ENCODE measurements around the gene CD200.

CD200 gene

DNA sequence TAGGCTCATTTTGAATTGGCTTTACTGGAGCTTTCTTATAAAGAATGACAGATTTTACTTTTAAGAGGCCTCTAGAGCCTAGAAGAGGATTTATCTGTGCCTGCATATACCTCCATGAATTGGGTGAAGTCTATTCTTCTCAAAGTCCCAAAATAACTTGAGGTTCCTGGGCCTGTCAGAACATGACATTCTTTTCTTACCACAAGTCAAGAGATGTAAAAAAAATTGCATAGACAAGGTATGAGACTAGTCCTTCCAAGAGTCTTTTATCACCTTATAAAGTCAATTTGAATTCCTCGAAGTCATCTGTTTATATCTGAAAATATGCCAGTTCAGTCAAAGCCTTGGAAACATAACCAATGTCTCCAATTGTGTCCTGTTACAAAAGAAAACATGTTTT, 17.2 kb upstream of the CD200 start:
- Histone ChIP-seq H3K4me1 (no peaks in the 10 kb centered on the region), H3K79me2 (no peaks in the 10 kb centered on the region), H3K4me2 (ENCODE audit: low read length) (no peak overlapping the region), H2AFZ (no peak overlapping the region), H3K36me3 (ENCODE audit: control insufficient read depth, insufficient read depth, low read length) (no peaks in the 10 kb centered on the region), H3K9ac (no peak overlapping the region), H3K27ac (no peak overlapping the region), H3K9me3 (ENCODE audit: control insufficient read depth, low read length) (no peaks in the 10 kb centered on the region), H3K27me3 (ENCODE audit: control insufficient read depth, insufficient read depth, low read length) (no peaks in the 10 kb centered on the region), H3K4me3 (ENCODE audit: low read depth, low read length) (no peak overlapping the region)
- TF ChIP-seq, protein P1, sequence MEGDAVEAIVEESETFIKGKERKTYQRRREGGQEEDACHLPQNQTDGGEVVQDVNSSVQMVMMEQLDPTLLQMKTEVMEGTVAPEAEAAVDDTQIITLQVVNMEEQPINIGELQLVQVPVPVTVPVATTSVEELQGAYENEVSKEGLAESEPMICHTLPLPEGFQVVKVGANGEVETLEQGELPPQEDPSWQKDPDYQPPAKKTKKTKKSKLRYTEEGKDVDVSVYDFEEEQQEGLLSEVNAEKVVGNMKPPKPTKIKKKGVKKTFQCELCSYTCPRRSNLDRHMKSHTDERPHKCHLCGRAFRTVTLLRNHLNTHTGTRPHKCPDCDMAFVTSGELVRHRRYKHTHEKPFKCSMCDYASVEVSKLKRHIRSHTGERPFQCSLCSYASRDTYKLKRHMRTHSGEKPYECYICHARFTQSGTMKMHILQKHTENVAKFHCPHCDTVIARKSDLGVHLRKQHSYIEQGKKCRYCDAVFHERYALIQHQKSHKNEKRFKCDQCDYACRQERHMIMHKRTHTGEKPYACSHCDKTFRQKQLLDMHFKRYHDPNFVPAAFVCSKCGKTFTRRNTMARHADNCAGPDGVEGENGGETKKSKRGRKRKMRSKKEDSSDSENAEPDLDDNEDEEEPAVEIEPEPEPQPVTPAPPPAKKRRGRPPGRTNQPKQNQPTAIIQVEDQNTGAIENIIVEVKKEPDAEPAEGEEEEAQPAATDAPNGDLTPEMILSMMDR (IDR thresholded peaks at IDR 0.05): no peak

GRCh38 chr3:112319516-112320276, 13.3 kb upstream of the CD200 start:
- Histone ChIP-seq H3K27me3 (ENCODE audit: control insufficient read depth, insufficient read depth, low read length) (no peaks in the 10 kb centered on the region), H3K9ac (no peak overlapping the region), H3K4me1 (no peaks in the 10 kb centered on the region), H3K27ac (no peak overlapping the region), H3K4me2 (ENCODE audit: low read length) (no peak overlapping the region), H3K79me2 (no peaks in the 10 kb centered on the region), H2AFZ (no peak overlapping the region), H3K36me3 (ENCODE audit: control insufficient read depth, insufficient read depth, low read length) (no peaks in the 10 kb centered on the region), H3K9me3 (ENCODE audit: control insufficient read depth, low read length) (no peaks in the 10 kb centered on the region), H3K4me3 (ENCODE audit: low read depth, low read length) (no peak overlapping the region)
- TF ChIP-seq, protein P1 (IDR thresholded peaks at IDR 0.05): no peak

- Histone ChIP-seq H3K27ac (no peak overlapping the region), H3K9me3 (ENCODE audit: control insufficient read depth, low read length) (no peaks in the 10 kb centered on the region), H3K9ac (no peak overlapping the region), H3K4me2 (ENCODE audit: low read length) (no peak overlapping the region), H3K4me3 (ENCODE audit: low read depth, low read length) (no peak overlapping the region), H2AFZ (no peak overlapping the region), H3K36me3 (ENCODE audit: control insufficient read depth, insufficient read depth, low read length) (no peaks in the 10 kb centered on the region), H3K79me2 (no peaks in the 10 kb centered on the region), H3K27me3 (ENCODE audit: control insufficient read depth, insufficient read depth, low read length) (no peaks in the 10 kb centered on the region), H3K4me1 (no peaks in the 10 kb centered on the region)
- TF ChIP-seq, protein P1 (IDR thresholded peaks at IDR 0.05): no peak
Observed at GRCh38 chr3:112320691-112321090, 12.3 kb upstream of the CD200 start.

DNA sequence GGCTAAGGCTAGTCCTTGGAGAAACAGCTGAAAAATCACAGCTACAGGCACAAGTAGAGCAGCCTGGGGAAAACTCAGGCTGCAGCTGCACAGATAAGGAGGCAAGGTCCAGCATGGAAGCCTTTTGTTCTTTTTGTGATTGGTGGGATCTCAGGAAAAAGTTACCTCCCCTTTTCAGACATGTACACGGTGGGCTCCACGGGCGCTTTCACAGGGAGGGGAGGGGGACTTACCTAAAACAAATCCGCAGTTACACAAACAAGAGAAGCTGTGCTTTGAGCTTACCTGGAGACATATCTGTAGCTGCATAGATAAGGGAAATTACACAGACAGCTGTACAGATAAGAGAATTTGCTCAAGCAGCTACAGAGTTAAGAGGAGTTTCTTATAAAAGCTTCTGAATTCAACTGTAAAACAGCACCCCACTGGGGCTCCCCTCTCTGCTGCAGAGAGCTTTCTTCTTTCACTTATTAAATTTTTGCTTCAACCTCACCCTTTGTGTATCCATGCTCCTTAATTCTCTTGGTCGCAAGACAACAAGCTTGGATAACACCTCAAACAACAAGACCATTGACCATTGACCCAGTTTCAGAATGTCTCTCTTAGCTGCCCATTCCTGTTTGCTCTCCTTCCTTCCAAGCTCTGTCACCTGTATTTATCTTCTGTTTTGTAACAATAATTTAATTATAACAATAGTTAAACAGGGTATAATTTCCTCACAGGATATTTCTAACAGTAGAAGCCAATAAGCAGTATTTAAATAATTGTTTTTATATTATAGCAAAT, 10.9 kb upstream of the CD200 start:
- Histone ChIP-seq H3K4me2 (ENCODE audit: low read length) (no peak overlapping the region), H3K27ac (no peak overlapping the region), H3K9ac (no peak overlapping the region), H3K9me3 (ENCODE audit: control insufficient read depth, low read length) (no peaks in the 10 kb centered on the region), H3K36me3 (ENCODE audit: control insufficient read depth, insufficient read depth, low read length) (no peaks in the 10 kb centered on the region), H3K4me1 (no peaks in the 10 kb centered on the region), H2AFZ (no peak overlapping the region), H3K79me2 (no peaks in the 10 kb centered on the region), H3K27me3 (ENCODE audit: control insufficient read depth, insufficient read depth, low read length) (no peaks in the 10 kb centered on the region), H3K4me3 (ENCODE audit: low read depth, low read length) (no peak overlapping the region)
- TF ChIP-seq, protein P1 (IDR thresholded peaks at IDR 0.05): no peak
